HFFc6 (cell line): ENCODE results near the gene CHD9NB. TPM values are rescaled to one million over a fixed set of nuclear protein-coding genes. Genes with fewer than 3 reads are reported as not detected.

ENCODE experiments used
- DNase-seq: peaks from one replicate; pipeline ENCODE4 v3.0.0-alpha.2; 2018
- H3K27ac Mint-ChIP-seq: 2 replicates; pipeline ENCODE4 v1.8.0; 2020; ENCODE audit warnings: mild to moderate bottlenecking, mixed read lengths
- H3K27me3 Mint-ChIP-seq: 2 replicates; pipeline ENCODE4 v1.8.0; 2021; ENCODE audit warnings: mild to moderate bottlenecking, moderate library complexity, mixed read lengths; ENCODE audit not compliant: insufficient read depth
- H3K36me3 Mint-ChIP-seq: 2 replicates; pipeline ENCODE4 v1.8.0; 2021; ENCODE audit warnings: low read depth, mixed read lengths
- H3K4me1 Mint-ChIP-seq: 2 replicates; pipeline ENCODE4 v1.8.0; 2020; ENCODE audit warnings: low read depth, mixed read lengths
- H3K4me3 Mint-ChIP-seq: 2 replicates; pipeline ENCODE4 v1.8.0; 2020; ENCODE audit warnings: mild to moderate bottlenecking, moderate library complexity, mixed read lengths
- H3K9me3 Mint-ChIP-seq: 2 replicates; pipeline ENCODE4 v1.8.0; 2020; ENCODE audit warnings: mild to moderate bottlenecking, mixed read lengths
- CTCF ChIP-seq: fragments of 200-600 bp; sonication (generic); IDR thresholded peaks from 2 replicates; pipeline ENCODE4 v1.5.0; 2021; ENCODE audit warnings: antibody characterized with exemption, mild to moderate bottlenecking
- total RNA-seq, 6 experiments: library from RNA; stranded (reverse); fragmentation: NEBNext Ultra II Directional; extraction: Animal tissue kit (Norgen Biotek cat#: 25700); gene quantifications; 2 replicates in 1 of 6; 3 replicates in 5 of 6; pipeline ENCODE4 v1.2.3, GENCODE V29; 2021

CHD9NB gene
- total RNA-seq, 6 experiments from 2014 or later, result 2.1 to 4.0 (median 3.1) TPM

DNA sequence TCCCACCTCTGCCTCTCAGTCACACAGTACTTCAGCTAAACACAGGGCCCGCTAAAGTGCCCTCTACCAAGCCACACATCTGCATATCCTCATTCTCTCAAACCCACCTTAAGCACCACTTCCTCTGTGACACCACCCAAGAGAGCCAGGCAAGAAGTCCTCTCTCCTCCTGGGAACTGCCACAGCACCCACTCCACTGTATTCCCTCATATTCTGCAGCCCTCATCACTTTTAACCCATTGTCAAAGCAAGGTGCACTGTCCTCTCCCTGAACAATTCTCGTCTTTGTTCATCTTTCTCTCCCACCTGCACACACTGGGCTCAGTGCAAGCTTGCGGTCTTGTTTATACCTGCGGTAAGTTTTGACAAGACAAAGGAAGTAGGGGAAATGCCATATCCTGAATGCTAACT lies 15.7 kb upstream of the CHD9NB start:
- Mint-ChIP-seq H3K9me3 (no peaks in the 10 kb centered on the region), H3K27ac (no peak overlapping the region), H3K36me3 (peaks cover 27% of the 10 kb centered on the region), H3K27me3 (no peaks in the 10 kb centered on the region; the same call in 1 of the 2 replicates), H3K4me3 (no peak overlapping the region), H3K4me1 (peaks cover 25% of the 10 kb centered on the region)
- no peak for DNase-seq
- TF ChIP-seq CTCF, result no peak

DNA sequence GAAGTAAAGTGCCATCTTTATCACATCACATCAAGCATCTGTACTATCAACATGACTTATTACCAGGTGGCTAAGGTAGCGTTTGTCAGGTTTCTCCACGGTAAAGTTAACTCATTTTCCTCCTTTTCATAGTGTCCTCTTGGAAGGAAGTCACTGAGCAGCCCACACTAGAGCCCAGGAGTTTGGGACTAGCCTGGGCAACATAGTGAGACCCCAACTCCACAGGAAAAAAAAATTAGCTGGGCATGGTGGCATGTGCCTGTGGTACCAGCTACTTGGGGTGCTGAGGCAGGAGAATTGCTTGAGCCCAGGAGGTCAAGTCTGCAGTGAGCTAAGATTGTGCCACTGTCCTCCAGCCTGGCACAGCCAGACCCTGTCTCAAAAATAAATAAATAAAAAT lies 15.0 kb upstream of the CHD9NB start:
- no peak overlapping the region for H3K27ac Mint-ChIP-seq
- no peaks in the 10 kb centered on the region; the same call in 1 of the 2 replicates for H3K27me3 Mint-ChIP-seq
- H3K4me1 Mint-ChIP-seq, result peaks cover 25% of the 10 kb centered on the region
- TF ChIP-seq CTCF, result no peak
- DNase-seq, result no peak
- H3K4me3 Mint-ChIP-seq, result no peak overlapping the region
- H3K36me3 Mint-ChIP-seq, result peaks cover 21% of the 10 kb centered on the region
- no peaks in the 10 kb centered on the region for H3K9me3 Mint-ChIP-seq

- H3K36me3 Mint-ChIP-seq, result peaks cover 16% of the 10 kb centered on the region
- peak overlapping the region; percentile 22; the same call in 1 of the 2 replicates for H3K27ac Mint-ChIP-seq
- DNase-seq, result no peak
- no peak for TF ChIP-seq CTCF
- H3K4me3 Mint-ChIP-seq, result no peak overlapping the region
- H3K4me1 Mint-ChIP-seq, result peaks cover 19% of the 10 kb centered on the region
- no peaks in the 10 kb centered on the region for H3K9me3 Mint-ChIP-seq
- H3K27me3 Mint-ChIP-seq, result no peaks in the 10 kb centered on the region
Observed at GRCh38 chr16:53065461-53066061, 12.9 kb upstream of the CHD9NB start.

DNA sequence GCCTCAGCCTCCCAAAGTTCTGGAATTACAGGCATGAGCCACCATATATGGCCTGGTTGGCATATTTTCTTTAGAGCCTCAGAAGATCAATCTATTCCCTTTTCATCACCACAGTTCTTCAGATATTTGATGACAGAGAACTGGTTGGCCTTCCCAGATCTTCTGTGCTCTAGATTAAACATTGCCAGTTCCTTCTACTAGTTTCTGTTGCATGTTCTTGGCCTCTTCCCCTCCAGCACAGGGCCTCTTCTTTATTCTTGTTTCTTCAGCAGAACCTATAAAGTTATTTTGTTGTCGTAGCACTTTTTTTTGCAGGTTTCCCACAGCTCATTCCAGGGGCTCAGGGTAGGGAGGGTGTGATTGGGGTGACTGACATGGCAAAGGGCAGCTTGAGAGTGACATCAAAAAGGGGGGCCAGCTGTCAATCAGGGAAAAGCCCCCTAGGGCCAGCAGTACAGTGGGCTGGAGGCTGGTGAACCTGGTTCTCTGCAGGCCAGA lies 11.4 kb upstream of the CHD9NB start:
- H3K9me3 Mint-ChIP-seq, result no peaks in the 10 kb centered on the region
- no peaks in the 10 kb centered on the region for H3K27me3 Mint-ChIP-seq
- H3K4me3 Mint-ChIP-seq, result no peak overlapping the region
- no peak overlapping the region for H3K27ac Mint-ChIP-seq
- peaks cover 8% of the 10 kb centered on the region for H3K36me3 Mint-ChIP-seq
- TF ChIP-seq CTCF, result no peak
- no peak for DNase-seq
- H3K4me1 Mint-ChIP-seq, result peaks cover 19% of the 10 kb centered on the region

GRCh38 chr16:53061701-53062159 lies 9.0 kb upstream of the CHD9NB start:
- DNase-seq, result no peak
- Mint-ChIP-seq H3K4me1 (peaks cover 35% of the 10 kb centered on the region), H3K27ac (no peak overlapping the region), H3K9me3 (no peaks in the 10 kb centered on the region), H3K27me3 (no peaks in the 10 kb centered on the region), H3K36me3 (peaks cover 1% of the 10 kb centered on the region; the same call in 1 of the 2 replicates), H3K4me3 (no peak overlapping the region)
- TF ChIP-seq CTCF, result no peak
